Glomerular visceral epithelial cell (primary cell): Measurements from ENCODE around the gene HMGA1.
A peak's percentile ranks its signal among the peaks of the same experiment; 100 is the strongest.
"Not testable (repeated sequence)": the region's sequence is repeated elsewhere in the genome, so short reads cannot be mapped to it uniquely, and the experiment has no call there.

Source experiments
- DNase-seq: peaks from one replicate; pipeline ENCODE4 v3.0.0-alpha.2; 2016; ENCODE audit errors: extremely low spot score

The HMGA1 gene

GRCh38 chr6:34240329-34241248, 3.9 kb downstream of the HMGA1 start:
- no peak for DNase-seq

GRCh38 chr6:34241351-34242215, 4.9 kb downstream of the HMGA1 start:
- no peak for DNase-seq

GRCh38 chr6:34242252-34243130, 5.8 kb downstream of the HMGA1 start:
- no peak for DNase-seq

- DNase-seq = no peak
Observed at GRCh38 chr6:34243131-34243771, 6.6 kb downstream of the HMGA1 start.

- DNase-seq = peak; percentile 98
Observed at GRCh38 chr6:34243901-34244884, 7.5 kb downstream of the HMGA1 start.

- not testable (repeated sequence) for DNase-seq
Observed at GRCh38 chr6:34245032-34245760, 8.5 kb downstream of the HMGA1 start.

GRCh38 chr6:34245761-34246140, 9.1 kb downstream of the HMGA1 start:
- DNase-seq = not testable (repeated sequence)

GRCh38 chr6:34246249-34246562, 9.5 kb downstream of the HMGA1 start:
- no peak for DNase-seq

- peak; percentile 61 for DNase-seq
Observed at GRCh38 chr6:34246563-34247391, 10.1 kb downstream of the HMGA1 start.

GRCh38 chr6:34247481-34248197, 11.0 kb downstream of the HMGA1 start:
- DNase-seq = no peak

GRCh38 chr6:34248198-34248726, 11.6 kb downstream of the HMGA1 start:
- peak; percentile 59 for DNase-seq

- DNase-seq = peak; percentile 95
Observed at GRCh38 chr6:34248727-34249468, 12.2 kb downstream of the HMGA1 start, which contains the start of gene SMIM29. TSS of gene SMIM29 (minus strand) at chr6:34249006. CDS start at chr6:34247791, 1,215 bp downstream.

- DNase-seq = no peak
Observed at GRCh38 chr6:34249469-34250261, 13.0 kb downstream of the HMGA1 start.

GRCh38 chr6:34252395-34252794, 15.7 kb downstream of the HMGA1 start:
- not testable (repeated sequence) for DNase-seq

GRCh38 chr6:34259529-34260069, 22.9 kb downstream of the HMGA1 start:
- DNase-seq = no peak
